Sigmoid colon (tissue), 4 donors: ENCODE results near the gene PARD3.

Experiments
- CTCF ChIP-seq, 4 experiments: fragments of 450-650 bp in 3 of 4; fragments of 200-600 bp in 1 of 4; IDR thresholded peaks; one replicate each; pipeline ENCODE4 v1.5.1; 2016 to 2019; ENCODE audit warnings: antibody characterized with exemption in 4 of 4, mild to moderate bottlenecking in 3 of 4, moderate library complexity in 2 of 4
- EP300 ChIP-seq, 4 donors: sonication (generic); formaldehyde crosslinking; IDR thresholded peaks; one replicate each; pipeline ENCODE4 v1.6.1; 2017; ENCODE audit warnings: antibody characterized with exemption in 4 of 4
- POLR2A ChIP-seq, 2 donors: fragments of 450-650 bp; IDR thresholded peaks; one replicate each; pipeline ENCODE4 v1.6.1; 2016; ENCODE audit warnings: antibody characterized with exemption in 2 of 2, mild to moderate bottlenecking in 2 of 2, moderate library complexity in 2 of 2
- POLR2AphosphoS5 ChIP-seq, 4 donors: sonication (generic); formaldehyde crosslinking; IDR thresholded peaks; one replicate each; pipeline ENCODE4 v1.6.1; 2017; ENCODE audit warnings: antibody characterized with exemption in 4 of 4

- TF ChIP-seq CTCF (IDR thresholded peaks at IDR 0.05) (no peak), POLR2AphosphoS5 (IDR thresholded peaks at IDR 0.05) (no peak), POLR2A (IDR thresholded peaks at IDR 0.05) (no peak), EP300 (IDR thresholded peaks at IDR 0.05) (no peak)
These were observed 552.1 kb downstream of the PARD3 start for GRCh38 chr10:34262985-34263384.
